ENCODE data around the gene KCTD1. TPM values are rescaled to one million over a fixed set of nuclear protein-coding genes. Genes with fewer than 3 reads are reported as not detected.

The KCTD1 gene
- total and polyA plus RNA-seq, 4 donors: 4.0 to 17.5 (median 9.2) TPM

- peaks cover 0 to 4% (median 0%) of the 10 kb centered on the region in 4 donors for H3K9me3 ChIP-seq (ENCODE audit: control insufficient read depth in 4 of 4, insufficient read depth in 3 of 4, low read length in 3 of 4)
- no peak for ATAC-seq (ENCODE audit: insufficient read depth, low FRiP score)
- H3K27ac ChIP-seq (ENCODE audit: low read depth in 1 of 2, low read length in 1 of 2): no peak overlapping the region
- peaks cover 0 to 5% (median 0%) of the 10 kb centered on the region in 5 donors for H3K4me1 ChIP-seq (ENCODE audit: control insufficient read depth in 5 of 5, insufficient read depth in 5 of 5, low read length in 5 of 5)
- no peak for TF ChIP-seq CTCF (IDR thresholded peaks at IDR 0.05; ENCODE audit: control extremely low read depth, extremely low read depth)
- no peak overlapping the region for H3K9ac ChIP-seq (ENCODE audit: insufficient read depth in 1 of 2, low read length in 2 of 2)
- peak in 1 of 3 donors; percentile 28 for DNase-seq
- no peaks in the 10 kb centered on the region for H3K27me3 ChIP-seq (ENCODE audit: control insufficient read depth in 3 of 3, insufficient read depth in 3 of 3, low read length in 2 of 3)
- H3K4me3 ChIP-seq: no peak overlapping the region
- H3K36me3 ChIP-seq (ENCODE audit: control insufficient read depth in 4 of 4, insufficient read depth in 4 of 4, low read length in 4 of 4): peaks cover 0 to 12% (median 6%) of the 10 kb centered on the region in 4 donors
- WGBS, 2 donors: 89% methylated on average over 22 of the region's 22 CpGs
Observed at GRCh38 chr18:26457611-26458353, 90.6 kb downstream of the KCTD1 start.

- no peak overlapping the region for H3K27ac ChIP-seq (ENCODE audit: low read depth in 1 of 2, low read length in 1 of 2)
- no peak for ATAC-seq (ENCODE audit: insufficient read depth, low FRiP score)
- no peak for TF ChIP-seq CTCF (IDR thresholded peaks at IDR 0.05; ENCODE audit: control extremely low read depth, extremely low read depth)
- 96 to 98% methylated on average over 4 of the region's 4 CpGs for WGBS, 2 donors
- no peak overlapping the region for H3K9ac ChIP-seq (ENCODE audit: insufficient read depth in 1 of 2, low read length in 2 of 2)
- peaks cover 0 to 12% (median 6%) of the 10 kb centered on the region in 4 donors for H3K36me3 ChIP-seq (ENCODE audit: control insufficient read depth in 4 of 4, insufficient read depth in 4 of 4, low read length in 4 of 4)
- no peak overlapping the region for H3K4me3 ChIP-seq
- DNase-seq: no peak
- H3K27me3 ChIP-seq (ENCODE audit: control insufficient read depth in 3 of 3, insufficient read depth in 3 of 3, low read length in 2 of 3): no peaks in the 10 kb centered on the region
- peaks cover 0 to 5% (median 0%) of the 10 kb centered on the region in 5 donors for H3K4me1 ChIP-seq (ENCODE audit: control insufficient read depth in 5 of 5, insufficient read depth in 5 of 5, low read length in 5 of 5)
- peaks cover 0 to 3% (median 0%) of the 10 kb centered on the region in 4 donors for H3K9me3 ChIP-seq (ENCODE audit: control insufficient read depth in 4 of 4, insufficient read depth in 3 of 4, low read length in 3 of 4)
Observed at GRCh38 chr18:26457195-26457594, 91.2 kb downstream of the KCTD1 start.

GRCh38 chr18:26456070-26456491 is 92.3 kb downstream of the KCTD1 start:
- TF ChIP-seq CTCF (IDR thresholded peaks at IDR 0.05; ENCODE audit: control extremely low read depth, extremely low read depth): no peak
- H3K27me3 ChIP-seq (ENCODE audit: control insufficient read depth in 3 of 3, insufficient read depth in 3 of 3, low read length in 2 of 3): no peaks in the 10 kb centered on the region

More at GRCh38 chr18:26456070-26456491, 92.3 kb downstream of the KCTD1 start:
- no peak overlapping the region for H3K4me3 ChIP-seq
- no peak overlapping the region for H3K9ac ChIP-seq (ENCODE audit: insufficient read depth in 1 of 2, low read length in 2 of 2)
- WGBS, 2 donors: 85 to 90% methylated on average over 3 of the region's 3 CpGs
- peaks cover 0 to 5% (median 0%) of the 10 kb centered on the region in 5 donors for H3K4me1 ChIP-seq (ENCODE audit: control insufficient read depth in 5 of 5, insufficient read depth in 5 of 5, low read length in 5 of 5)
- ATAC-seq (ENCODE audit: insufficient read depth, low FRiP score) (no peak), DNase-seq (no peak)
- no peak overlapping the region for H3K27ac ChIP-seq (ENCODE audit: low read depth in 1 of 2, low read length in 1 of 2)
- peaks cover 0 to 3% (median 0%) of the 10 kb centered on the region in 4 donors for H3K9me3 ChIP-seq (ENCODE audit: control insufficient read depth in 4 of 4, insufficient read depth in 3 of 4, low read length in 3 of 4)
- peaks cover 0 to 12% (median 6%) of the 10 kb centered on the region in 4 donors for H3K36me3 ChIP-seq (ENCODE audit: control insufficient read depth in 4 of 4, insufficient read depth in 4 of 4, low read length in 4 of 4)
